ENCODE results near the gene RABGEF1.
A peak's percentile ranks its signal among the peaks of the same experiment; 100 is the strongest.
"Not testable (repeated sequence)": the region's sequence is repeated elsewhere in the genome, so short reads cannot be mapped to it uniquely, and the experiment has no call there.

Gene RABGEF1

DNA sequence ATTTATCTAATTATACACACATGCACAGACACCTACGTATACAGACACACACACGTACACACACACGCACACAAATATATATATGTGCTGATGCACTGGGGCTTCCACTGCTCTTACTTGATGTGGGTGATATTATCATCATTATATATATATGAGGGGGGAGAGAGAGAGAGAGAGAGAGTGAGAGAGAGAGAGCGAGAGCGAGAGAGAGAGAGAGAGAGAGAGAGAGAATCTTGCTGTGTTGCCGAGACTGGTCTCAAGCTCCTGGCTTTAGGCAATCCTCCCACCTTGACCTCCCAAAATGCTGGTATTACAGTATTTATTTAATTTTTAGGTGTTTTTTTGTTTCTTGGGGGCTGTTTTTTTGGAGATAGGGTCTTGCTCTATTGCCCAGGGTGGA, 3.6 kb upstream of the RABGEF1 start:
- Histone ChIP-seq H3K27me3 (no peaks in the 10 kb centered on the region), H3K36me3 (peaks cover 11 to 27% (median 13%) of the 10 kb centered on the region in 3 donors), H3K4me1 (peaks cover 0 to 31% (median 16%) of the 10 kb centered on the region in 4 donors), H3K9me3 (no peaks in the 10 kb centered on the region), H3K27ac (no peak overlapping the region), H3K4me3 (no peak overlapping the region)
- DNase-seq = no peak
- intact Hi-C loops (cut with DNase I; ENCODE audit: low total_unique reads) = no loop called here
- TF ChIP-seq CTCF (IDR thresholded peaks at IDR 0.05) = no peak

GRCh38 chr7:66737667-66738066, 2.9 kb upstream of the RABGEF1 start:
- intact Hi-C loops (cut with DNase I; ENCODE audit: low total_unique reads) = no loop called here
- no peaks in the 10 kb centered on the region for H3K27me3 ChIP-seq
- no peak overlapping the region for H3K4me3 ChIP-seq
- H3K9me3 ChIP-seq = no peaks in the 10 kb centered on the region
- H3K36me3 ChIP-seq = peaks cover 11 to 27% (median 13%) of the 10 kb centered on the region in 3 donors
- H3K4me1 ChIP-seq = peaks cover 0 to 39% (median 20%) of the 10 kb centered on the region in 4 donors
- no peak for DNase-seq
- no peak overlapping the region for H3K27ac ChIP-seq
- TF ChIP-seq CTCF (IDR thresholded peaks at IDR 0.05) = no peak

- Histone ChIP-seq H3K27me3 (no peaks in the 10 kb centered on the region), H3K27ac (peak overlapping the region; percentile 94 to 98), H3K36me3 (peaks cover 11 to 24% (median 13%) of the 10 kb centered on the region in 3 donors), H3K4me3 (peak overlapping the region; percentile 91 to 92), H3K9me3 (no peaks in the 10 kb centered on the region), H3K4me1 (peaks cover 0 to 44% (median 25%) of the 10 kb centered on the region in 4 donors)
- no peak for TF ChIP-seq CTCF (IDR thresholded peaks at IDR 0.05)
- DNase-seq = no peak
- intact Hi-C loops (cut with DNase I; ENCODE audit: low total_unique reads) = no loop called here
Measured at GRCh38 chr7:66739477-66739876, 1.1 kb upstream of the RABGEF1 start.

DNA sequence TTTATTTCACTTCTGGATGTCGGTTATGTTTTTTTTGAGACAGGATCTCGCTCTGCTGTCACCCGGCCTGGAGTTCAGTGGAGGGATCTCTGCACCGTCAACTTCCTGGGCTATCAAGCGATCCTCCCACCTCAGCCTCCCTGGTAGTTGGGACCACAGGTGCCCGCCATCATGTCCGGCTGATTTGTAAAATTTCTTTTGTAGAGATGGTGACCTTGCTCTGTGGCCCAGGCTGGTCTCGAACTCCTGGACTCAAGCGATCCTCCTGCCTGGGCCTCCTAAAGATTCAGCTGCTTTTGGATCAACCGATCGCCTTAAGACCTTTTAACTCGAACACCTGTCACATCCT, 606 bp upstream of the RABGEF1 start:
- intact Hi-C loops (cut with DNase I; ENCODE audit: low total_unique reads) = loop anchor here (1.0 to 5.0 kb wide), 3 partner anchors 58 to 257 kb away; partner anchors contain the start of genes KCTD7, SBDS and TYW1
- no peak for TF ChIP-seq CTCF (IDR thresholded peaks at IDR 0.05)

GRCh38 chr7:66740980-66741709, 612 bp downstream of the RABGEF1 start:
- H3K9me3 ChIP-seq, H3K27me3 ChIP-seq: not testable (repeated sequence)
- peaks cover 6 to 16% (median 8%) of the 10 kb centered on the region in 3 donors for H3K36me3 ChIP-seq
- H3K4me3 ChIP-seq = peak overlapping the region; percentile 91 to 92
- H3K27ac ChIP-seq = peak overlapping the region; percentile 94 to 98
- intact Hi-C loops (cut with DNase I; ENCODE audit: low total_unique reads) = loop anchor here (1.0 to 5.0 kb wide), 3 partner anchors 59 to 256 kb away; partner anchors contain the start of genes KCTD7, SBDS and TYW1
- H3K4me1 ChIP-seq = peaks cover 0 to 44% (median 25%) of the 10 kb centered on the region in 4 donors
- peak; percentile 42 to 78 for DNase-seq

More for the DNA sequence above, 606 bp upstream of the RABGEF1 start:
- H3K4me1 ChIP-seq = peaks cover 0 to 44% (median 25%) of the 10 kb centered on the region in 4 donors
- peak overlapping the region; percentile 91 to 92 for H3K4me3 ChIP-seq
- DNase-seq = no peak
- peaks cover 11 to 22% (median 13%) of the 10 kb centered on the region in 3 donors for H3K36me3 ChIP-seq
- H3K9me3 ChIP-seq = no peaks in the 10 kb centered on the region
- no peaks in the 10 kb centered on the region for H3K27me3 ChIP-seq
- H3K27ac ChIP-seq = peak overlapping the region; percentile 94 to 98

DNA sequence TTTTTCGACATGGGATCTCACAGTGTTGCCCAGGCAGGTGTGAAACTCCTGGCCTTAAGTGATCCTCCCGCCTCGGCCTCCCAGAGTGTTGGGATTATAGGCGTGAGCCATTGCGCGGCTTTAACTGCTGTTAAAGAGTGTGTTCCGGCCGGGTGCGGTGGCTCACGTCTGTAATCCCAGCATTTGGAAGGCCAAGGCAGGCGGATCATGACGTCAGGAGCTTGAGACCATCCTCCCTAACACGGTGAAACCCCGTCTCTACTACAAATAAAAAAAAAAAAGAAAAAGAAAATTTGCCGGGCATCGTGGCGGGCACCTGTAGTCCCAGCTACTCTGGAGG, 1.1 kb downstream of the RABGEF1 start:
- Histone ChIP-seq H3K4me1 (peaks cover 0 to 46% (median 25%) of the 10 kb centered on the region in 4 donors), H3K27ac (peak overlapping the region; percentile 94 to 98), H3K36me3 (peaks cover under 1 to 11% (median 3%) of the 10 kb centered on the region in 3 donors), H3K4me3 (peak overlapping the region; percentile 91 to 92), H3K27me3 (no peaks in the 10 kb centered on the region), H3K9me3 (no peaks in the 10 kb centered on the region)
- DNase-seq = no peak
- no peak for TF ChIP-seq CTCF (IDR thresholded peaks at IDR 0.05)
- intact Hi-C loops (cut with DNase I; ENCODE audit: low total_unique reads) = loop anchor here (2.0 to 5.0 kb wide), 2 partner anchors 113 to 256 kb away; partner anchors contain the start of genes KCTD7, SBDS and TYW1

DNA sequence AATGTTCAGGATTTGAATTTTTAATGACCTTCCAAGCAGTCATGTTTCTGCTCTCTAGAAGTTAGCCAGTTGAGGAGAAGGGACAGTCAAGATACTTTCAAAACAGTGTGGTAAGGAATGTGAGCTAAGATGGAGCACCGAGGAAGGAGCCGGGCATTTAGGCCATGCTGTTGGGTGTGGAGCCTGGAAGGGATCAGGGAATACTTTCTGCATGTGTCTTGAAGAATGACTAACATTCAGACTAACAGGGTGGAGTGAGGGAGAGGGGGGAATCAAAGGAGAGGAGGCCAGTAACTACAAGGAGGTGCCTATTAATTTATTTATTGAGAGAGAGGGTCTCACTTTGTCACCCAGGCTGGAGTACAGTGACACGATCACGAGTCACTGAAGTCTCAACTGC, 1.8 kb downstream of the RABGEF1 start:
- peak overlapping the region; percentile 94 to 98 for H3K27ac ChIP-seq
- intact Hi-C loops (cut with DNase I; ENCODE audit: low total_unique reads) = loop anchor here (5.0 kb wide), 1 partner anchor 255 kb away; the partner anchor contains the start of genes SBDS and TYW1

More for the DNA sequence above, 1.8 kb downstream of the RABGEF1 start:
- not testable (repeated sequence) for DNase-seq, H3K36me3 ChIP-seq, H3K9me3 ChIP-seq, H3K27me3 ChIP-seq
- Histone ChIP-seq H3K4me3 (peak overlapping the region; percentile 91 to 92), H3K4me1 (peaks cover 0 to 48% (median 23%) of the 10 kb centered on the region in 4 donors)
